Measurements from ENCODE around the gene UAP1L1. TPM values are rescaled to one million over a fixed set of nuclear protein-coding genes. Genes with fewer than 3 reads are reported as not detected.

Gene UAP1L1
- total and polyA plus RNA-seq, 7 donors: 2.9 to 9.6 (median 5.7) TPM

DNA sequence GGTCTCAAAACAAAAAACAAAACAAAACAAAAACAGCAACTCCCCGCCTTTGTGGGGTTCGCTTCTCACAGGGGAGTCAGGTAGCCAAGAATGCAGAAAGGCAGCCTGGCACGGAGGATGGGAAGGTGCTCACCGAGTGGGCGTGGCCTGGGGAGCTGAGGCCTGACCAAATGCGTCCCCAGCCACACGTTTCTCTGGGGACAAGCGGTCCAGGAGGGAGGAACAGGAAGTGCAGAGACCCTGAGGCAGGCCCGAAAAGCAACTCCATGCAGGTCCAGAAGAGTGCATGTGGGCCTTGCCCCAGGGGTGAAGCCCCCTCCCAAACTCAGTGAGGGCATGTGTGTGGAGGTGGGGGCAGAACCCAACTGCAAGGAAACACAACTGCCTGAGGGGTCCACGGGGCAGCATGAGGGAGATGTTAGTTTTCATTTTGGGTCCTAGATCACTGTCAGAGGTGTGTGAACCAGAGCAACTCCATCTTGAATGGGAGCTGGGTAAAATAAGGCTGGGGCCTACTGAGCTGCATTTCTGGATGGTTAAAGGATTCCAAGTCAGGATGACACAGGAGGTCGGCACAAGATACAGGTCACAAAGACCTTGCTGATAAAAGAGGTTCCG, 2.6 kb upstream of the UAP1L1 start:
- peaks cover 0 to 10% (median 0%) of the 10 kb centered on the region in 4 donors for H3K36me3 ChIP-seq
- no peak overlapping the region for H3K4me3 ChIP-seq
- WGBS, 2 donors: 74 to 83% methylated on average over 12 of the region's 12 CpGs
- no peak for DNase-seq
- no peak for TF ChIP-seq EP300 (IDR thresholded peaks at IDR 0.05)
- intact Hi-C loops (cut with DNase I): no loop called here
- H3K27me3 ChIP-seq: peaks cover 23 to 48% (median 36%) of the 10 kb centered on the region in 3 donors
- peaks cover 0 to 39% (median 36%) of the 10 kb centered on the region in 4 donors for H3K4me1 ChIP-seq
- no peaks in the 10 kb centered on the region for H3K9me3 ChIP-seq
- no peak overlapping the region for H3K27ac ChIP-seq

GRCh38 chr9:137075275-137075775, 2.0 kb upstream of the UAP1L1 start:
- TF ChIP-seq POLR2AphosphoS5 (IDR thresholded peaks at IDR 0.05) (no peak), EP300 (IDR thresholded peaks at IDR 0.05) (no peak), CTCF (IDR thresholded peaks at IDR 0.05) (no peak), POLR2A (IDR thresholded peaks at IDR 0.05) (no peak)
- Histone ChIP-seq H3K9me3 (no peaks in the 10 kb centered on the region), H3K4me1 (peaks cover 0 to 38% (median 31%) of the 10 kb centered on the region in 4 donors), H3K27ac (no peak overlapping the region), H3K27me3 (peaks cover 20 to 48% (median 34%) of the 10 kb centered on the region in 3 donors), H3K36me3 (peaks cover 0 to 15% (median 0%) of the 10 kb centered on the region in 4 donors), H3K4me3 (no peak overlapping the region)
- intact Hi-C loops (cut with DNase I): no loop called here
- DNase-seq: no peak
- 84 to 90% methylated on average over 12 of the region's 12 CpGs for WGBS, 2 donors

GRCh38 chr9:137076636-137077009, 694 bp upstream of the UAP1L1 start:
- TF ChIP-seq EP300 (IDR thresholded peaks at IDR 0.05) (no peak), CTCF (IDR thresholded peaks at IDR 0.05) (no peak), POLR2A (IDR thresholded peaks at IDR 0.05) (no peak), POLR2AphosphoS5 (IDR thresholded peaks at IDR 0.05) (no peak)
- Histone ChIP-seq H3K4me1 (peaks cover 0 to 29% (median 27%) of the 10 kb centered on the region in 4 donors), H3K27ac (peak overlapping the region; percentile 35 to 67 (median 36)), H3K4me3 (peak overlapping the region in 3 of 4 donors; percentile 57 to 64 (median 60)), H3K27me3 (peaks cover 20 to 58% (median 33%) of the 10 kb centered on the region in 3 donors), H3K9me3 (no peaks in the 10 kb centered on the region), H3K36me3 (peaks cover 0 to 27% (median 0%) of the 10 kb centered on the region in 4 donors)
- intact Hi-C loops (cut with DNase I): no loop called here
- DNase-seq: no peak
- WGBS, 2 donors: 56 to 71% methylated on average over 15 of the region's 15 CpGs

DNA sequence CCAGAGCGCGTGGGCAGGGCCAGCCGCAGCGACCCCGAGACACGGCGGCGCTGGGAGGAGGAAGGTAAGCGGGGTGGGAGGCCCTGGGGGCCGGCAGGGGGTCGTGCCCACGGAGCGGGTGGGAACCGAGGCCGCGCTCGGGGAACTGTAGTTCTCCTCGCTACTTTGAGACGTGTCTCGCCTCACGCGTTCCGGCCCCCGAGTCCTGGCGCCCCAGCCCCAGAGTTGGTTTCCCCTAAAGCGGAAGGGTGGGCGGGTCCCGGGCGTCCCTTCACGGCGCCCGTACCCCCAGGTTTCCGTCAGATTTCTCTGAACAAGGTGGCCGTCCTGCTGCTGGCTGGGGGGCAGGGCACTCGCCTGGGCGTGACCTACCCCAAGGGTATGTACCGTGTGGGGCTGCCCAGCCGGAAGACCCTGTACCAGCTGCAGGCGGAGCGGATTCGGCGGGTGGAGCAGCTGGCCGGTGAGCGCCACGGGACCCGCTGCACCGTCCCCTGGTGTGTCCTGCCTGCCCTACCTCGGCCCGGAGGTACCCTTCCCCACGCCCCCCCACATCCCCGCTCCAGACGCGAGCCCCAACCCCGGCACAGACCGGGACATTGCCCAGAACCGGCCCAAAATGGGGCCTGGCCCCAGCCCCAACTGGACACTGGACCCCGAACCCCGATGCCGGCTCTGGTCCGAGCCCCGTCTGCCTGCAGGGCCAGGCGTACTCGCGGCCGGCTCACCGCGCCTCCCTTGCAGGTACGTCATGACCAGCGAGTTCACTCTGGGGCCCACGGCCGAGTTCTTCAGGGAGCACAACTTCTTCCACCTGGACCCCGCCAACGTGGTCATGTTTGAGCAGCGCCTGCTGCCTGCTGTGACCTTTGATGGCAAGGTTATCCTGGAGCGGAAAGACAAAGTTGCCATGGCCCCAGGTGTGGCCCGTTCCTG, 709 bp downstream of the UAP1L1 start:
- Histone ChIP-seq H3K4me1 (peaks cover 0 to 29% (median 27%) of the 10 kb centered on the region in 4 donors), H3K4me3 (peak overlapping the region; percentile 45 to 64 (median 58)), H3K36me3 (peaks cover 0 to 37% (median 0%) of the 10 kb centered on the region in 4 donors), H3K27me3 (peaks cover 20 to 64% (median 33%) of the 10 kb centered on the region in 3 donors), H3K9me3 (no peaks in the 10 kb centered on the region), H3K27ac (peak overlapping the region; percentile 34 to 67 (median 38))
- 5 to 15% methylated on average over 76 of the region's 76 CpGs for WGBS, 2 donors
- TF ChIP-seq CTCF (IDR thresholded peaks at IDR 0.05) (no peak), EP300 (IDR thresholded peaks at IDR 0.05) (no peak), POLR2AphosphoS5 (IDR thresholded peaks at IDR 0.05) (no peak), POLR2A (IDR thresholded peaks at IDR 0.05) (no peak)
- DNase-seq: peak; percentile 69
- intact Hi-C loops (cut with DNase I): no loop called here
